Activated T-helper 1 cell treated with anti-CD3 and anti-CD28 coated beads, Interleukin-12 subunit alpha, Interleukin-12 subunit beta, Interleukin-2, Interleukin-4 antibody, amounts not matched to agents 30 ng/mL and 10 ng/mL and 1 ng/mL, durations not matched to agents 14 hours and 24 hours and 36 hours (primary cell): Measurements from ENCODE around the gene CLEC16A. TPM values are rescaled to one million over a fixed set of nuclear protein-coding genes. Genes with fewer than 3 reads are reported as not detected.

Source experiments
- DNase-seq: peaks from one replicate; pipeline ENCODE4 v3.0.0; 2021; ENCODE audit warnings: low spot score
- H3K27ac Mint-ChIP-seq: one replicate; pipeline ENCODE4 v1.8.0; 2021; ENCODE audit warnings: mild to moderate bottlenecking, mixed read lengths
- H3K27me3 Mint-ChIP-seq: one replicate; pipeline ENCODE4 v1.8.0; 2022; ENCODE audit warnings: mild to moderate bottlenecking, moderate library complexity, mixed read lengths; ENCODE audit not compliant: insufficient read depth
- H3K36me3 Mint-ChIP-seq: one replicate; pipeline ENCODE4 v1.8.0; 2021; ENCODE audit warnings: low read depth, mixed read lengths
- H3K4me1 Mint-ChIP-seq: one replicate; pipeline ENCODE4 v1.8.0; 2021; ENCODE audit warnings: low read depth, mixed read lengths
- H3K4me3 Mint-ChIP-seq: one replicate; pipeline ENCODE4 v1.8.0; 2021; ENCODE audit warnings: mild to moderate bottlenecking, moderate library complexity, mixed read lengths
- H3K9me3 Mint-ChIP-seq: one replicate; pipeline ENCODE4 v1.8.0; 2021; ENCODE audit warnings: mixed read lengths
- intact Hi-C: fragments of 100-400 bp; cut with micrococcal nuclease; formaldehyde crosslinking; loops from one replicate; pipeline ENCODE4 v1.15.1; 2024
- total RNA-seq: library from RNA; stranded (reverse); gene quantifications from 2 replicates; pipeline ENCODE4 v1.2.3, GENCODE V29; 2022

The CLEC16A gene
- total RNA-seq, 1 donor from 2014 or later = 37.4 TPM

DNA sequence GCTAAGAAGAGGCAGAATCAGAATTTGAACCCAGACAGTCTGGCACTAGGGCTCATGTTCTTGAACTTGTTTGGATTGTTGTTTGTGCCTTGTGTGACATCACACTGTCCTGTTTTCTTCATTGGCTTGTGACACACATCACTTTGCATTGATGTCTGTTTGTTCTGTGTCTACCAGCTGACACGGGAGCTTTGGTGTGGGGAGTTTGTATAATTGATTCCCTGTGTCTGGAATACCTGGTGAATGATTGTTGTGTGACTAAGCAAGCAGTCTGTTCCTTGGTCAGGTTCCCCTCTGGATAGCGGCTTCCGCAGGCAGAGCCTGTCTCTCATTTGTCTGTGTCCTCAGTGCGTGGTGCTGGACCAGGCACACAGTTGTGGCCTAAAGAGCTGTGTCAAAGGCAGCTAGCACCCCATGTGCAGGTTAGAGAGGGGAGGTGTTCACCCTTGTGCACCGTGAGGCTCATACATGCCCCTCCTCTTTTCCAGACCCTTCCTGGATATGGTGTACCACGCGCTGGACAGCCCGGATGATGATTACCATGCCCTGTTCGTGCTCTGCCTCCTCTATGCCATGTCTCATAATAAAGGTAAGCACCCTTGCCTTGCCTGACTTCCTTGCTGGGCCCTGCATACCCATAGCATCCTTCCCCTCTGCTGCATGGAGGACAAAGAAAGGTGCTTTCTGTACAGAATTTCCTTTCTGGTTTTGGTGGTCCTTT is 80.1 kb downstream of the CLEC16A start:
- no peak for DNase-seq
- peaks cover 25% of the 10 kb centered on the region for H3K4me1 Mint-ChIP-seq
- H3K9me3 Mint-ChIP-seq = peaks cover 34% of the 10 kb centered on the region
- peaks cover 70% of the 10 kb centered on the region for H3K36me3 Mint-ChIP-seq
- intact Hi-C loops = loop anchor here (1.0 to 2.0 kb wide), 6 partner anchors 28 to 201 kb away; no protein-coding TSS in a partner anchor
- peak overlapping the region; percentile 19 for H3K4me3 Mint-ChIP-seq
- H3K27ac Mint-ChIP-seq = peak overlapping the region; percentile 82
- no peaks in the 10 kb centered on the region for H3K27me3 Mint-ChIP-seq

DNA sequence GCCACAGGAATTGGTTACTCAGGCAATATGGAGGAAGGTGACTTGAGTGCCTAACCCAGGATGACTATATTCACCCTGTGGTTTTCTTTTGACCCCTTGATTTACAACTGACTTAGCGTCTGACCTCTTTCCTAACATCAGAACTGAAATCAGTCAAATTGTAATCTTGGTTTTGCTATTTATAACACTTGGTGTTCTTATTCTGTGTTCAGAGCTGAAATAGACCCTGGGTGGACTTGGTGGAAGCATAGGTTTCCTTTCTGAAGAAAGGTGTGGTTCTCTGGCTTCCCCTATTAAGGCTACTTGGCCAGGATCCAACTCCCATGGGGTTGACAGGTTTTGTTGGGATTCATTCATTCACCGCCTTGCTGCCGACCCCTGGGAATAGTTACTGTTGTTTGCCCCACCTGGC is 80.8 kb downstream of the CLEC16A start:
- H3K9me3 Mint-ChIP-seq = peaks cover 39% of the 10 kb centered on the region
- intact Hi-C loops = loop anchor here (1.0 to 2.0 kb wide), 6 partner anchors 27 to 200 kb away; no protein-coding TSS in a partner anchor
- no peaks in the 10 kb centered on the region for H3K27me3 Mint-ChIP-seq
- H3K36me3 Mint-ChIP-seq = peaks cover 72% of the 10 kb centered on the region
- DNase-seq = no peak
- peak overlapping the region; percentile 82 for H3K27ac Mint-ChIP-seq
- no peak overlapping the region for H3K4me3 Mint-ChIP-seq
- peaks cover 31% of the 10 kb centered on the region for H3K4me1 Mint-ChIP-seq

DNA sequence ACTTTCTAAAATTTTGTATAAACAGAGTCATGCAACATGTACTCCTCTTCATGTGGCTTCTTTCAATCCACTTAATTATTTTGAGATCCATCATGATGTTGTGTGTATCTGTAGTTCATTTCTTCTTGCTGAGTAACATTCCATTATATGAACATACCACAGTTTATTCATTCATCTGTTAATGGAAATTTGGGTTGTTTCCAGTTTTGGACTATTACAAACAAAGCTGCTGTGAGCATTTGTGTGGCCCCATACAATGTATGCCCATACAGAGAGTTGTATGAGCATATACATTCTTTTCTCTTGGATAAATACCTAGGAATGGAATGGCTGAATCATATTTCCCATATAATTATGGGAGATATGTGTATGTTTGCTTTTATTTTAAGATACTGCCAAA is 85.6 kb downstream of the CLEC16A start:
- H3K9me3 Mint-ChIP-seq = peaks cover 39% of the 10 kb centered on the region
- no peak overlapping the region for H3K4me3 Mint-ChIP-seq
- intact Hi-C loops = no loop called here
- peaks cover 88% of the 10 kb centered on the region for H3K36me3 Mint-ChIP-seq
- H3K27ac Mint-ChIP-seq = no peak overlapping the region
- peaks cover 46% of the 10 kb centered on the region for H3K4me1 Mint-ChIP-seq
- no peak for DNase-seq
- H3K27me3 Mint-ChIP-seq = no peaks in the 10 kb centered on the region

DNA sequence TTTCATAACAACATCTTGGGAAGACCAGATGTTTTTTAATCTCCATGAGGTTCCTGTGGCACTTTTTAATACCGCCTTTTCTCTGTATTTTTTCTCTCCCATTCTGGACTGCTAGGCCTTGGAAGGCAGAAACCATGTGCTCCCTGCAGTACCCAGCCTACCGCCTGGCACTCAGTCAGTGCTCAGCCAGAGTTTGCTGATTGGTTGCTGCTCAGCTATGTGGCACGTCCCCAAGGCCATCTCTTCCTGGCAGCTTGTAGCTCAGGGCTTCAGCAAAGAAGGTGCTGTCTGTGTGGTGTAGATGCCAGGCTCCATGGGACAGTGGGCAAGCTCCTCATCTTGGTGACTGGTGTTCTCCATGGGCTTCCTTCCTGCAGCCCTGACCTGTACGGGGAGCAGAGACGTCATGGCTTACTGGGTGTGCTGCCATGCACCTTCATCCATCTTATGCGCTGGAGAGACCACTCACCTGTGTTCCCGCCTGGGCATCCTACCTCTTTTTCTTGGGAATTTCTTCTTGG is 86.7 kb downstream of the CLEC16A start:
- no peak overlapping the region for H3K4me3 Mint-ChIP-seq
- H3K36me3 Mint-ChIP-seq = peaks cover 84% of the 10 kb centered on the region
- H3K27ac Mint-ChIP-seq = no peak overlapping the region
- H3K4me1 Mint-ChIP-seq = peaks cover 43% of the 10 kb centered on the region
- H3K27me3 Mint-ChIP-seq = no peaks in the 10 kb centered on the region
- peaks cover 31% of the 10 kb centered on the region for H3K9me3 Mint-ChIP-seq
- DNase-seq = no peak
- intact Hi-C loops = no loop called here

DNA sequence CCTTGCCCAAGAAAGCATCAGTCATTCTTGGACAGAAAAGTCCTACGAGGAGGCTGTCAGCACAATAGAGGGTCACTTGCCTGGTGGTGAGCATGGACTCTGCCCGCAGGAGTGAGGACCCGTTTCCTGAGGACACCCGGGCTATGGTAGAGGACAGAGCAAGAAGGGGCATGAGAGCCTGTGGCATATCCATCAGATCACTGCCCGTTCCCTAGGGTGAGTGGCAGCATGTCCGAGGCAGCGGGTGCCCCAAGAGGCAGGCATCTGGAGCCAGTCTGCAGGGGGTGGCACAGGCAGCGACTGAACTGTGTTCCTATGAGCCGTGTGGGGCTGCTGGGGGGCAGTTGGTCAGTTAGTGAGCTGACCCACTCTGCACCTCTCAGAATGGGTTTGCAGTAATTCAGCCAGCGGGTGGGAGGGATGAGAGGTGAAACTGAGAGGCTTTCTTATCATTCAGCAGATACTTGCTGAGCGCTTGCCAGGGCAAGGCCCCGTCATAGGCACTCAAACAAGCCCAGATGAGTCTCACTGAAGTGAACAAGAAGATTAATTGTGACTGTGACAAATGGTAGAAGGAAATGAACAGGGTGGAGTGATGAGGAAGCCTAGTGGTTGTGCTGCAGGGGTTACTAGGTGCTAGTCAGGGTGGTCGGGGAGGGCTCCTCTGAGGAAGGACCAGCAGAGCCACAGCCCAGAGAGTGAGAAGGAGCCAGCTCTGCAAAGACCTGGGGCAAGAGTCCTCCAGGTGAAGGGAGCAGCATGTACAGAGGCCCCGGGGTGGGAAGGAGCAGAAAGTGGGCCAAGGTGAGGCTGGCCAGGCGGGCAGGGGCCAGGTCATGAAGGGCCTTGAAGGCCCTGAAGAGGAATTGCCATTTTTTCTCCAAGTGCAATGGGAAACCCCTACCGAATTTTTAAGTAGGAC is 87.9 kb downstream of the CLEC16A start:
- Mint-ChIP-seq H3K4me1 (peaks cover 43% of the 10 kb centered on the region), H3K27ac (peak overlapping the region; percentile 32), H3K27me3 (no peaks in the 10 kb centered on the region), H3K36me3 (peaks cover 74% of the 10 kb centered on the region), H3K4me3 (no peak overlapping the region), H3K9me3 (peaks cover 20% of the 10 kb centered on the region)
- DNase-seq = no peak
- intact Hi-C loops = no loop called here

DNA sequence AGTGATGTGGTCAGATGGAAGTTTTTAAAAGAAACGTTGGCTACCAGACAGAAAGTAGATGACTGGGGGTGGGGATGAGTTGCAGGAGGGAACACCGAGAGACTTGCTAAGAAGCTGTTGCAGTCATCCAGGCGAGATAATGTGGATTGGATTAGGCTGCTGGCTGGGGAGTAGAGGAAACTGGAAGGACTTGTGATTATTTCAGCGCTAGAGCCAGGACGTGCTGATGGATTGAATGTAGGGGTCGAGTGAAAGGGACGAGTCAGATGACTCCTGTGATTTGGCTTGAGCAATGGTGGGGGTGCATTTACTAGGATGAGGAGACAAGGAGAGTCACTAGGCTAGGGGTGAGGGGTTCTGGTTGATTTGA is 88.5 kb downstream of the CLEC16A start:
- no peak for DNase-seq
- intact Hi-C loops = no loop called here
- H3K27ac Mint-ChIP-seq = peak overlapping the region; percentile 32
- H3K4me1 Mint-ChIP-seq = peaks cover 43% of the 10 kb centered on the region
- peaks cover 69% of the 10 kb centered on the region for H3K36me3 Mint-ChIP-seq
- no peak overlapping the region for H3K4me3 Mint-ChIP-seq
- H3K9me3 Mint-ChIP-seq = peaks cover 14% of the 10 kb centered on the region
- H3K27me3 Mint-ChIP-seq = no peaks in the 10 kb centered on the region

DNA sequence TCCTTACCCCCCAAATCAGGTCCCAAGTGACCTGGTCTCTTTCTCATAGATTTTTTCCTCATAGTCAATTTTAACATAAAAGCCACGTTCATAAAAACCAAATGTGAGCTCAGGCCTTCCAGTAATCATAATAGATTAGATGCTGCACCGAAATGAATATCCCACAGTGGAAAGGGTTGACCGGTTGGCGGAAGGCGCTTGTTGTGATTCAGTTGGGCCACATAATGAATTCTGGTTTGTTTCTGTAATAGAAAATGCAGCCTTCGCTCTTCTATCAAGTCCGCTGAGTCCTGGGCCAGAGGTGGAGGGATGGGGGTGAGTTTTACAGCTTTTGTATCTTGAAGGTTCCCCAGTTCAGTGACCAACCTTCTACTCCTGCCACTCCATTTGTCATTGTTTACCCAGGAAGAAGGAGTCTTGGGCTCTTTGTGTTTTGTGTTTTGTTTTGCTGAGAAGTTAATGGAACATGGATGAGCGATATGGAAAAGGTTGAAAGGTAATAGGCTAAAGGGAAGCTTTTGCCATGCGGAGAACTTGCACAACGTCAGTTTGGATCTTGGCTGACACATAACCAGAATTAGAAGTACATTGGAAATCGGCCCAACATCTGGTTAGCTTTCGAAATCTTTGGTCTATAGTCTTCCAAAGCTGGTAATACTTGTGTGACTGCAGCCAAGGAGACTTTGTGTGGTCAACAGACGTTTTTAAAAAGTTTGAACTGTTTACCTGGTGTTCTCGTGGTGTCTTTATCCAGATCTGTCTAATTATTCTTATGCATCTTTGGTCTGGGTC is 89.5 kb downstream of the CLEC16A start:
- DNase-seq = no peak
- no peak overlapping the region for H3K27ac Mint-ChIP-seq
- peaks cover 12% of the 10 kb centered on the region for H3K9me3 Mint-ChIP-seq
- intact Hi-C loops = no loop called here
- peaks cover 68% of the 10 kb centered on the region for H3K36me3 Mint-ChIP-seq
- peaks cover 43% of the 10 kb centered on the region for H3K4me1 Mint-ChIP-seq
- no peaks in the 10 kb centered on the region for H3K27me3 Mint-ChIP-seq
- H3K4me3 Mint-ChIP-seq = no peak overlapping the region

DNA sequence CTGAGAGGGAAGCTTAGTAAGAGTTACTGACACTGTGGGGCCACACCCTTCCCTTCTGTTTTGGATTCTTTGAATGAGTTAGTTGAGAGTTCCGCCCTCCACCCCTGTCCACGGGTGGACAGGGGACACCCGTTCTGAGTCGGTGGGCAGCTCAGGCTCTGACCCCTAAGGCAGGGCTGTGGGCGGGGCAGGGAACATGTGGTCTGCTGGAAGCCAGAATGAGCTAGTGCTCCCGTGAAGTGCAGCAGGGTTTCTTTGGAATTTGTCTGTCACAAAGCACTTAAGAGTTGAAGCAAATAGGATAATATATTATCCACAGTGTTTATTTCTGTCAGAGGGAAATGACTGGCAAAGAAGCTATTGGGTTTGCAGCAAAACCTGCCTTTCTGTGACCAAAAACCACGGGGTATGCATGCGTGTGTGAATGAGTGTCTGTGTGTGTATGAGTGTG is 90.1 kb downstream of the CLEC16A start:
- H3K27ac Mint-ChIP-seq = no peak overlapping the region
- H3K4me1 Mint-ChIP-seq = peaks cover 42% of the 10 kb centered on the region
- peaks cover 5% of the 10 kb centered on the region for H3K9me3 Mint-ChIP-seq
- no peak for DNase-seq
- no peaks in the 10 kb centered on the region for H3K27me3 Mint-ChIP-seq
- peaks cover 66% of the 10 kb centered on the region for H3K36me3 Mint-ChIP-seq
- no peak overlapping the region for H3K4me3 Mint-ChIP-seq
- intact Hi-C loops = no loop called here

DNA sequence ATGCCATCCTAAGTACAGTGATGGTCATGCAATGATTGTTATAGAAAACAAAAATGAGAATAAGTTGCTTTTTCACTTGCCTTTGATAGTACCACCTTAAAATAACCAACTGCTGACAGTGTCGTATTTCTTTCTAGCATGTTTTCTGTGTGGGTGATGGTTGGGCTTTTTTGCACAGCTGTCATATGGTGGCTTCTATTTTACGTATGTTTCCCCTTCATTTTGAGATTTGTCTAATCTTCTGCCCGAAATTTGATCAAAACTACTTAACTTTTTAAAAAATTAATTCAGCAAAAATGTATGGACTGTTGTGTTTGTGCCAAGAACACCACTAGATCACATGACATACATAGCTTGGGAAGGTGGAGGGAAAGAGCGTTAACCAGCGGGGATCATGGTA is 90.7 kb downstream of the CLEC16A start:
- H3K4me1 Mint-ChIP-seq = peaks cover 36% of the 10 kb centered on the region
- H3K36me3 Mint-ChIP-seq = peaks cover 65% of the 10 kb centered on the region
- no peaks in the 10 kb centered on the region for H3K9me3 Mint-ChIP-seq
- no peaks in the 10 kb centered on the region for H3K27me3 Mint-ChIP-seq
- intact Hi-C loops = no loop called here
- no peak for DNase-seq
- no peak overlapping the region for H3K4me3 Mint-ChIP-seq
- peak overlapping the region; percentile 1 for H3K27ac Mint-ChIP-seq

DNA sequence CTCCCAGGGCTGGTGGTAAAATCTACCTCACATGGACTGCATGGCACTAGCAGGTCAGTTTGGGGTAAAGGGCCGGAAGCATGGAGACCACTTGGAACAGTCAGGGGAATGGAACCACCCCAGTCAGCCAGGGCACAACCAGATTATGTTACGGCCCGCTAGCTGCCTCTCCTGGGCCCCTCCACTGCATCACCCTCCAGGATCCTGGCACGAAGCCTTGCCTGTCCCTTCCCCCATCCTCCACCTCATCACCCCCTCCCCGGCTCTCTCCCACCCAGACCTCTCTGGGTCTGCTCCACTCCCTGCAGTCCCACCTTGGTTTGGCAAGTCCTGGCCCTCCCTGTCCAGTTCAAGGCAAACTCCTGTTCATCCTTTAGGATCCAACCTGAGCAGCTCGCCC is 91.7 kb downstream of the CLEC16A start:
- intact Hi-C loops = no loop called here
- no peak overlapping the region for H3K4me3 Mint-ChIP-seq
- peaks cover 36% of the 10 kb centered on the region for H3K4me1 Mint-ChIP-seq
- H3K36me3 Mint-ChIP-seq = peaks cover 61% of the 10 kb centered on the region
- H3K27ac Mint-ChIP-seq = no peak overlapping the region
- DNase-seq = no peak
- H3K9me3 Mint-ChIP-seq = no peaks in the 10 kb centered on the region
- no peaks in the 10 kb centered on the region for H3K27me3 Mint-ChIP-seq

DNA sequence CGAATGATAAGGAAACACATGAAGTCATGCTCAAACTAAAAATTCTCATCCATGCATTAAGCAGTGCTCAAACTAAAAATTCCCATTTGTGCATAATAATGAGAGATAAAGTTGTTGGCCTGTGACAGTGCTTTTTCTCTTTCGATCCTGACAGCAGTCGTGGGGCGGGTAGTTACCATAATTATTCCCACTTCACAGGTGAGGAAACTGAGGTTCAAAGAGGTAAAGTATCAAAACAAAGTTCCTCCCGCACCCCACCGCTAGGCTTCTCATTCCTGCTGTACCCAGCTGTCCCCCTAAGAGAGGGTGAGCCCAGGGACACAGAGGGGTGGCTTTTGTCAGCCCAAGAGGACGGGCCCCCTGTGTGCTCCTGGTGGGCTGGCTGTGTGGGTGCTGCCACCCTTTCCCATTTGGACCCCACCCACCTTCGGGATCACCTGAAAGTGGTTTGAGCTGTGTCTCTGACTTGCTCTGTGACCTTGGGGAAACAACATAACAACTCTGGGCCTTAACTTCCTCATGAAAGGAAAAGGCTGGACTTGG is 92.6 kb downstream of the CLEC16A start:
- Mint-ChIP-seq H3K27ac (no peak overlapping the region), H3K4me3 (no peak overlapping the region), H3K4me1 (peaks cover 32% of the 10 kb centered on the region), H3K36me3 (peaks cover 56% of the 10 kb centered on the region), H3K27me3 (no peaks in the 10 kb centered on the region), H3K9me3 (no peaks in the 10 kb centered on the region)
- intact Hi-C loops = no loop called here
- no peak for DNase-seq

DNA sequence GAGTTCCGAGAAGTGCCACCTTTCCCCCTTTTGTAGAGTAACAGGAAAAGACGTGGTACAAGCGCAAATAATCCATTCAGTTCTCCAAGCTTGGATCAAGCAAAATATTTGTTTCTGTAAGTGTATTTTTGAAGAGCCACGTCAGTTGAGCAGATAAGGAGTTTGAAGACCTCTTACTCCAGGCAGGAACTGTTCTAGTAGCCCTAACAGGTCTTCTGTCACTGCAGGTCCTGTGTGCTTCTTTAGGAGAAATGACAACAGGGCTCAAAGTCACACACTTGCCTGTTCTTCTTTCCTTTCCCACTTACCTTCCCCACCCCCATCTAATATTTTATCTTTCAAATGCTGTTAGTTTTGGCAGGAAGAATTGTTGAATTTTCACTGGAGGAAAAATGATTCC is 93.9 kb downstream of the CLEC16A start:
- Mint-ChIP-seq H3K27ac (no peak overlapping the region), H3K4me1 (peaks cover 19% of the 10 kb centered on the region), H3K27me3 (no peaks in the 10 kb centered on the region), H3K4me3 (no peak overlapping the region), H3K9me3 (no peaks in the 10 kb centered on the region), H3K36me3 (peaks cover 45% of the 10 kb centered on the region)
- no peak for DNase-seq
- intact Hi-C loops = no loop called here
